Sciatic nerve (tissue), 1 donor: ENCODE results near the gene PPP1CC. TPM values are rescaled to one million over a fixed set of nuclear protein-coding genes. Genes with fewer than 3 reads are reported as not detected.

Experiments
- total RNA-seq: library from RNA; stranded (reverse); fragmentation: NEBNext Ultra II Directional; extraction: Animal tissue kit (Norgen Biotek cat#: 25700); gene quantifications from one replicate; pipeline ENCODE4 v1.2.1, GENCODE V29; 2021
- donor health status: DM: no; HTN: no; CAD: no.

The PPP1CC gene
- total RNA-seq, 1 donor from 2014 or later, result 111 TPM

Other genes with a start within 250 kb of the PPP1CC start
- gene VPS29, start 240.8 kb downstream of the PPP1CC start, total RNA-seq, result 102 TPM
- 2.9 TPM for gene RAD9B, start 240.6 kb downstream of the PPP1CC start, total RNA-seq
- 23.8 TPM for gene PPTC7, start 159.6 kb downstream of the PPP1CC start, total RNA-seq
- gene TCTN1, start 128.8 kb downstream of the PPP1CC start, total RNA-seq, result 41.0 TPM
- gene HVCN1, start 53.8 kb downstream of the PPP1CC start, total RNA-seq, result 7.5 TPM
- not detected for gene CCDC63, start 104.1 kb upstream of the PPP1CC start, total RNA-seq
- not detected for gene MYL2, start 177.7 kb upstream of the PPP1CC start, total RNA-seq